IMR-90 (cell line): Measurements from ENCODE around the gene HAO2. TPM values are rescaled to one million over a fixed set of nuclear protein-coding genes. Genes with fewer than 3 reads are reported as not detected.
A peak's percentile ranks its signal among the peaks of the same experiment; 100 is the strongest.

Experiments
- ATAC-seq: fragments of 200-7000 bp; cut with Tn5 transposase; 2 replicates; pipeline ENCODE4 v1.9.1; 2020; ENCODE audit warnings: low read depth, mild to moderate bottlenecking, moderate library complexity
- BruUV-seq: library from RNA; stranded (reverse); fragments of 400-500 nt; replicated peaks from 2 replicates; lab custom pipeline; 2021; lab: Mats Ljungman, UMichigan
- CTCF ChIA-PET: fragments of 300-600 bp; formaldehyde crosslinking; extraction: SDS; loops from one replicate; lab custom pipeline; 2021; ENCODE audit warnings: antibody characterized with exemption; lab: Yijun Ruan, JAX
- POLR2A ChIA-PET: fragments of 300-600 bp; sonication (Branson Sonifier 250); formaldehyde crosslinking; loops from one replicate; lab custom pipeline; 2022; ENCODE audit warnings: antibody characterized with exemption; ENCODE audit not compliant: unreplicated experiment; lab: Charles Lee
- DNase-seq: peaks from one replicate; pipeline ENCODE4 v3.0.0; 2013
- H2AFZ ChIP-seq: replicated peaks from 2 replicates; pipeline ENCODE3; 2013; ENCODE audit warnings: low read length, mild to moderate bottlenecking; ENCODE audit not compliant: poor library complexity
- H2AK5ac ChIP-seq: 2 replicates; pipeline ENCODE4 v1.6.1; 2013; ENCODE audit warnings: low read depth, low read length, inconsistent platforms
- H2AK9ac ChIP-seq: replicated peaks from 2 replicates; pipeline ENCODE3; 2013; ENCODE audit warnings: mild to moderate bottlenecking, low read depth, low read length, moderate library complexity; ENCODE audit not compliant: poor library complexity
- H2BK120ac ChIP-seq: 2 replicates; pipeline ENCODE4 v1.6.1; 2013; ENCODE audit warnings: low read depth, low read length, inconsistent platforms
- H2BK15ac ChIP-seq: 3 replicates; pipeline ENCODE4 v1.6.1; 2013; ENCODE audit warnings: low read depth, low read length, inconsistent platforms
- H2BK20ac ChIP-seq: 2 replicates; pipeline ENCODE4 v1.6.1; 2013; ENCODE audit warnings: low read depth, mild to moderate bottlenecking, inconsistent platforms, low read length, moderate library complexity
- H2BK5ac ChIP-seq: 2 replicates; pipeline ENCODE4 v1.6.1; 2013; ENCODE audit warnings: mild to moderate bottlenecking, low read depth, low read length, inconsistent platforms; ENCODE audit not compliant: poor library complexity, severe bottlenecking
- H3K14ac ChIP-seq: replicated peaks from 2 replicates; pipeline ENCODE4 v1.6.1; 2013; ENCODE audit warnings: low read depth, low read length, inconsistent platforms
- H3K18ac ChIP-seq: 2 replicates; pipeline ENCODE4 v1.6.1; 2013; ENCODE audit warnings: low read depth, low read length, control low read depth
- H3K23ac ChIP-seq: 2 replicates; pipeline ENCODE4 v1.6.1; 2013; ENCODE audit warnings: low read depth, low read length, inconsistent platforms
- H3K27ac ChIP-seq: 2 replicates; pipeline ENCODE4 v1.5.1; 2013; ENCODE audit warnings: mild to moderate bottlenecking, control low read depth, low read length; ENCODE audit not compliant: insufficient read depth
- H3K27me3 ChIP-seq: 2 replicates; pipeline ENCODE4 v1.6.1; 2013; ENCODE audit warnings: low read length; ENCODE audit not compliant: control insufficient read depth, insufficient read depth
- H3K36me3 ChIP-seq: 2 replicates; pipeline ENCODE4 v1.6.1; 2013; ENCODE audit warnings: low read length, mixed read lengths; ENCODE audit not compliant: control insufficient read depth, insufficient read depth
- H3K4ac ChIP-seq: 2 replicates; pipeline ENCODE4 v1.6.1; 2013; ENCODE audit warnings: low read depth, low read length, inconsistent platforms
- H3K4me1 ChIP-seq: 2 replicates; pipeline ENCODE4 v1.6.1; 2013; ENCODE audit warnings: low read length, mixed read lengths; ENCODE audit not compliant: control insufficient read depth, insufficient read depth
- H3K4me2 ChIP-seq: 2 replicates; pipeline ENCODE4 v1.6.1; 2013; ENCODE audit warnings: low read depth, mild to moderate bottlenecking, control low read depth, low read length, moderate library complexity
- H3K4me3 ChIP-seq: 2 replicates; pipeline ENCODE4 v1.5.1; 2013; ENCODE audit warnings: low read depth, mild to moderate bottlenecking, control low read depth, low read length, moderate library complexity; ENCODE audit not compliant: insufficient read depth
- H3K56ac ChIP-seq: 2 replicates; pipeline ENCODE4 v1.6.1; 2013; ENCODE audit warnings: low read length, inconsistent platforms; ENCODE audit not compliant: insufficient read depth; ENCODE audit errors: extremely low read depth
- H3K79me1 ChIP-seq, 2 experiments: 2 replicates each; pipeline ENCODE4 v1.6.1; 2013; ENCODE audit warnings: low read length in 2 of 2, inconsistent platforms in 1 of 2, low read depth in 1 of 2
- H3K9ac ChIP-seq: 2 replicates; pipeline ENCODE4 v1.6.1; 2013; ENCODE audit warnings: low read depth, low read length, control low read depth
- H3K9me1 ChIP-seq: 2 replicates; pipeline ENCODE4 v1.6.1; 2013; ENCODE audit warnings: low read length, inconsistent platforms; ENCODE audit not compliant: insufficient read depth
- H3K9me3 ChIP-seq: 2 replicates; pipeline ENCODE4 v1.6.1; 2013; ENCODE audit warnings: low read length; ENCODE audit not compliant: control insufficient read depth, insufficient read depth
- H4K20me1 ChIP-seq: 2 replicates; pipeline ENCODE4 v1.6.1; 2013; ENCODE audit warnings: low read length, inconsistent platforms; ENCODE audit not compliant: insufficient read depth
- H4K5ac ChIP-seq: 2 replicates; pipeline ENCODE4 v1.6.1; 2013; ENCODE audit warnings: mild to moderate bottlenecking, low read depth, low read length, control low read depth
- H4K8ac ChIP-seq, 2 experiments: 2 replicates each; pipeline ENCODE4 v1.6.1; 2013; ENCODE audit warnings: low read depth in 2 of 2, low read length in 2 of 2, control low read depth in 1 of 2, inconsistent platforms in 1 of 2
- H4K91ac ChIP-seq: 2 replicates; pipeline ENCODE4 v1.6.1; 2013; ENCODE audit warnings: low read depth, low read length, inconsistent platforms; ENCODE audit not compliant: insufficient read depth
- BHLHE40 ChIP-seq: fragments of 150-350 bp; IDR thresholded peaks from 2 replicates; pipeline ENCODE4 v1.6.1; 2016; ENCODE audit warnings: mild to moderate bottlenecking, low read depth, low read length
- CEBPB ChIP-seq: IDR thresholded peaks from 2 replicates; pipeline ENCODE4 v1.6.1; 2012; ENCODE audit warnings: low read depth, low read length, improper control_type of control experiment
- CHD1 ChIP-seq: IDR thresholded peaks from 2 replicates; pipeline ENCODE4 v1.6.1; 2012; ENCODE audit warnings: low read depth, low read length, improper control_type of control experiment
- FOS ChIP-seq: fragments of 150-350 bp; IDR thresholded peaks from 2 replicates; pipeline ENCODE4 v1.6.1; 2016; ENCODE audit warnings: low read depth, low read length
- MAFK ChIP-seq: IDR thresholded peaks from 2 replicates; pipeline ENCODE4 v1.6.1; 2012; ENCODE audit warnings: low read depth, low read length, improper control_type of control experiment
- MAZ ChIP-seq: IDR thresholded peaks from 2 replicates; pipeline ENCODE4 v1.6.1; 2012; ENCODE audit warnings: low read depth, mild to moderate bottlenecking, low read length, improper control_type of control experiment, moderate library complexity, borderline replicate concordance
- MXI1 ChIP-seq: IDR thresholded peaks from 2 replicates; pipeline ENCODE4 v1.6.1; 2012; ENCODE audit warnings: low read depth, mild to moderate bottlenecking, low read length, moderate library complexity, borderline replicate concordance
- NFE2L2 ChIP-seq: fragments of 150-350 bp; IDR thresholded peaks from 2 replicates; pipeline ENCODE4 v1.6.1; 2016; ENCODE audit warnings: low read depth, mild to moderate bottlenecking, low read length
- POLR2A ChIP-seq: IDR thresholded peaks from 2 replicates; pipeline ENCODE4 v1.6.1; 2012; ENCODE audit warnings: mild to moderate bottlenecking, low read depth, low read length
- RAD21 ChIP-seq: IDR thresholded peaks from 2 replicates; pipeline ENCODE4 v1.6.1; 2012; ENCODE audit warnings: low read length, improper control_type of control experiment
- RCOR1 ChIP-seq: IDR thresholded peaks from 2 replicates; pipeline ENCODE4 v1.6.1; 2012; ENCODE audit warnings: mild to moderate bottlenecking, low read length, improper control_type of control experiment; ENCODE audit not compliant: insufficient replicate concordance
- RFX5 ChIP-seq: IDR thresholded peaks from 2 replicates; pipeline ENCODE4 v1.8.0; 2012; ENCODE audit warnings: low read depth, mild to moderate bottlenecking, low read length, moderate library complexity
- SMC3 ChIP-seq: fragments of 150-350 bp; IDR thresholded peaks from 2 replicates; pipeline ENCODE4 v1.6.1; 2016; ENCODE audit warnings: low read depth, mild to moderate bottlenecking, antibody characterized with exemption, low read length, moderate library complexity
- WGBS, 2 experiments: methylation state at CpG; one replicate each; pipeline versions ENCODE4 v1.1.5 to v1.1.7; 2013; ENCODE audit warnings: missing lambda C conversion rate in 2 of 2; ENCODE audit not compliant: insufficient read length in 1 of 2; ENCODE audit errors: extremely low coverage in 2 of 2; 5-methylcytosine and 5-hydroxymethylcytosine counted together
- dilution Hi-C: fragments of 300-500 bp; cut with HindIII; formaldehyde crosslinking; loops from one replicate; pipeline ENCODE4 v1.14.3; 2018; ENCODE audit warnings: low sequenced_read_pairs; ENCODE audit not compliant: unreplicated experiment
- in situ Hi-C: fragments of 300-500 bp; cut with MboI; formaldehyde crosslinking; loops from 3 replicates; pipeline ENCODE4 v1.14.3; 2019; ENCODE audit warnings: low sequenced_read_pairs, inconsistent platforms, mixed read lengths
- intact Hi-C: fragments of 100-400 bp; cut with micrococcal nuclease; formaldehyde crosslinking; loops from 2 replicates; pipeline ENCODE4 v1.10.0; 2022
- polyA plus RNA-seq, 3 experiments: library from polyadenylated mRNA; depleted of rRNA; stranded (reverse); fragments of >200 nt; gene quantifications; 2 replicates each; pipeline ENCODE4 v1.2.3, GENCODE V29; 2012; ENCODE audit warnings: low replicate concordance in 1 of 3
- total RNA-seq: library from RNA; depleted of rRNA; stranded (reverse); fragments of >200 nt; gene quantifications from 2 replicates; pipeline ENCODE4 v1.2.3, GENCODE V29; 2012
- TF ChIP-seq, protein P1 (sequence below): fragments of 150-350 bp; IDR thresholded peaks from 2 replicates; pipeline ENCODE4 v1.6.1; 2016; ENCODE audit warnings: low read depth, mild to moderate bottlenecking, low read length, moderate library complexity, borderline replicate concordance
- TF ChIP-seq, protein P2 (sequence below): fragments of 150-350 bp; IDR thresholded peaks from 2 replicates; pipeline ENCODE4 v1.6.1; 2017; ENCODE audit warnings: mild to moderate bottlenecking, antibody characterized with exemption, low read length, low read depth
- TF ChIP-seq, protein P3 (sequence below): conservative IDR thresholded peaks from 2 replicates; pipeline ENCODE4 v1.5.1; 2012; ENCODE audit warnings: mild to moderate bottlenecking, low read depth, low read length, improper control_type of control experiment

HAO2 gene
- total and polyA plus RNA-seq, 2 of the 4 experiments (the other 2 are of a cell fraction) = not detected

DNA sequence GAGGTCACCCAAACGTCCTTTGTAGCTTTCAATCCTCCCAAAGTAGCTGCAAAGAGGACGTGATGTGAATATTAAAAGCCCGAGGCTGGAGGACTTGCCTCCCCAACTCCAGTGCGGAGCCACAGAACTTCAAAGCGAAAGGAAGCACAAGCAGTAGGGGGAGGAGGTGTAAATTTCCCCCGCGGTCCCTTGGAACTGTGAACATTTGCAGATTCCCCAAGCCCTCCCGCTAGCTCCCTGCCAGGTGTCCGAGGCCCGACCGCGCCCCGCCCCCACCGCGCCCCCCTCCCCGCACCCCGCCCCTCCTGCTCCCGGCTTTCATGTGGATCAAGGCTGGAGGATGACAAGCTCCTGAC lies 41.5 kb upstream of the HAO2 start:
- H3K56ac ChIP-seq = no peak overlapping the region
- ATAC-seq (no peak), DNase-seq (no peak)
- no peak overlapping the region for H4K5ac ChIP-seq
- H3K4me2 ChIP-seq = peak overlapping the region; percentile 50; the same call in 1 of the 2 replicates
- H2AFZ ChIP-seq = peak overlapping the region; percentile 28
- H3K23ac ChIP-seq = no peak overlapping the region
- no peak overlapping the region for H3K4me3 ChIP-seq
- dilution Hi-C loops = no loop called here
- no peak overlapping the region for H2BK120ac ChIP-seq
- H3K27me3 ChIP-seq = peaks cover 11% of the 10 kb centered on the region
- H2AK5ac ChIP-seq = no peak overlapping the region
- H3K36me3 ChIP-seq = no peaks in the 10 kb centered on the region
- H4K20me1 ChIP-seq = no peaks in the 10 kb centered on the region
- TF ChIP-seq, protein P1, sequence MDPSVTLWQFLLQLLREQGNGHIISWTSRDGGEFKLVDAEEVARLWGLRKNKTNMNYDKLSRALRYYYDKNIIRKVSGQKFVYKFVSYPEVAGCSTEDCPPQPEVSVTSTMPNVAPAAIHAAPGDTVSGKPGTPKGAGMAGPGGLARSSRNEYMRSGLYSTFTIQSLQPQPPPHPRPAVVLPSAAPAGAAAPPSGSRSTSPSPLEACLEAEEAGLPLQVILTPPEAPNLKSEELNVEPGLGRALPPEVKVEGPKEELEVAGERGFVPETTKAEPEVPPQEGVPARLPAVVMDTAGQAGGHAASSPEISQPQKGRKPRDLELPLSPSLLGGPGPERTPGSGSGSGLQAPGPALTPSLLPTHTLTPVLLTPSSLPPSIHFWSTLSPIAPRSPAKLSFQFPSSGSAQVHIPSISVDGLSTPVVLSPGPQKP = no peak
- TF ChIP-seq CHD1 (no peak), BHLHE40 (no peak), MAFK (no peak), RCOR1 (no peak), RFX5 (no peak), SMC3 (no peak), RAD21 (no peak), CEBPB (no peak), FOS (no peak), MAZ (no peak), NFE2L2 (no peak), POLR2A (no peak), MXI1 (no peak)
- TF ChIP-seq, protein P2, sequence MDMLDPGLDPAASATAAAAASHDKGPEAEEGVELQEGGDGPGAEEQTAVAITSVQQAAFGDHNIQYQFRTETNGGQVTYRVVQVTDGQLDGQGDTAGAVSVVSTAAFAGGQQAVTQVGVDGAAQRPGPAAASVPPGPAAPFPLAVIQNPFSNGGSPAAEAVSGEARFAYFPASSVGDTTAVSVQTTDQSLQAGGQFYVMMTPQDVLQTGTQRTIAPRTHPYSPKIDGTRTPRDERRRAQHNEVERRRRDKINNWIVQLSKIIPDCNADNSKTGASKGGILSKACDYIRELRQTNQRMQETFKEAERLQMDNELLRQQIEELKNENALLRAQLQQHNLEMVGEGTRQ = no peak
- TF ChIP-seq, protein P3, sequence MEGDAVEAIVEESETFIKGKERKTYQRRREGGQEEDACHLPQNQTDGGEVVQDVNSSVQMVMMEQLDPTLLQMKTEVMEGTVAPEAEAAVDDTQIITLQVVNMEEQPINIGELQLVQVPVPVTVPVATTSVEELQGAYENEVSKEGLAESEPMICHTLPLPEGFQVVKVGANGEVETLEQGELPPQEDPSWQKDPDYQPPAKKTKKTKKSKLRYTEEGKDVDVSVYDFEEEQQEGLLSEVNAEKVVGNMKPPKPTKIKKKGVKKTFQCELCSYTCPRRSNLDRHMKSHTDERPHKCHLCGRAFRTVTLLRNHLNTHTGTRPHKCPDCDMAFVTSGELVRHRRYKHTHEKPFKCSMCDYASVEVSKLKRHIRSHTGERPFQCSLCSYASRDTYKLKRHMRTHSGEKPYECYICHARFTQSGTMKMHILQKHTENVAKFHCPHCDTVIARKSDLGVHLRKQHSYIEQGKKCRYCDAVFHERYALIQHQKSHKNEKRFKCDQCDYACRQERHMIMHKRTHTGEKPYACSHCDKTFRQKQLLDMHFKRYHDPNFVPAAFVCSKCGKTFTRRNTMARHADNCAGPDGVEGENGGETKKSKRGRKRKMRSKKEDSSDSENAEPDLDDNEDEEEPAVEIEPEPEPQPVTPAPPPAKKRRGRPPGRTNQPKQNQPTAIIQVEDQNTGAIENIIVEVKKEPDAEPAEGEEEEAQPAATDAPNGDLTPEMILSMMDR = no peak
- H3K9me1 ChIP-seq = no peaks in the 10 kb centered on the region
- intact Hi-C loops = no loop called here
- no peak overlapping the region for H3K27ac ChIP-seq
- no peak overlapping the region for H3K9ac ChIP-seq
- H2BK20ac ChIP-seq = no peak overlapping the region
- no peak overlapping the region for H2BK5ac ChIP-seq
- WGBS, 2 experiments = no CpG with 5 or more reads among the region's 18 CpGs
- ChIA-PET POLR2A (no interaction called here), CTCF (interaction anchor here (1.7 kb wide), 1 partner anchor 10 kb away, joined by 4 read pairs; no protein-coding TSS in a partner anchor)
- no peak overlapping the region for H3K18ac ChIP-seq
- no peaks in the 10 kb centered on the region for H3K9me3 ChIP-seq
- H3K4ac ChIP-seq = no peak overlapping the region
- H3K4me1 ChIP-seq = no peaks in the 10 kb centered on the region
- no peak overlapping the region for H2BK15ac ChIP-seq
- no peak overlapping the region for H4K91ac ChIP-seq
- H2AK9ac ChIP-seq = no peak overlapping the region
- H3K79me1 ChIP-seq = no peaks in the 10 kb centered on the region
- in situ Hi-C loops = no loop called here
- no peak overlapping the region for H3K14ac ChIP-seq
- BruUV-seq = no TSS peak
- no peak overlapping the region for H4K8ac ChIP-seq
